A673 (cell line): Measurements from ENCODE around the gene SHISA7. TPM values are rescaled to one million over a fixed set of nuclear protein-coding genes. Genes with fewer than 3 reads are reported as not detected.
A peak's percentile ranks its signal among the peaks of the same experiment; 100 is the strongest.
"Not testable (repeated sequence)": the region's sequence is repeated elsewhere in the genome, so short reads cannot be mapped to it uniquely, and the experiment has no call there.

Experiments
- BruUV-seq: library from RNA; stranded (reverse); fragments of 400-500 nt; replicated peaks from 2 replicates; lab custom pipeline; 2021; lab: Mats Ljungman, UMichigan
- CTCF ChIA-PET: fragments of 300-600 bp; sonication (Branson Sonifier 250); formaldehyde crosslinking; loops from one replicate; lab custom pipeline; 2022; ENCODE audit warnings: antibody characterized with exemption; lab: Charles Lee
- POLR2A ChIA-PET: fragments of 300-600 bp; sonication (Branson Sonifier 250); formaldehyde crosslinking; loops from one replicate; lab custom pipeline; 2022; ENCODE audit warnings: antibody characterized with exemption; ENCODE audit not compliant: low non-redundant PET; lab: Charles Lee
- DNase-seq: peaks from one replicate; pipeline ENCODE4 v3.0.0-alpha.2; 2015; ENCODE audit warnings: low spot score
- H3K27ac ChIP-seq: fragments of 200-600 bp; sonication (generic); 2 replicates; pipeline ENCODE4 v1.5.1; 2016; ENCODE audit warnings: mixed run types, low read depth, mild to moderate bottlenecking, mixed read lengths, antibody characterized with exemption, low read length; ENCODE audit not compliant: poor library complexity, severe bottlenecking
- H3K27me3 ChIP-seq: fragments of 200-600 bp; sonication (generic); replicated peaks from 2 replicates; pipeline ENCODE4 v1.6.1; 2017; ENCODE audit warnings: mixed run types, low read depth, mild to moderate bottlenecking, mixed read lengths, antibody characterized with exemption, low read length; ENCODE audit not compliant: insufficient read depth, poor library complexity
- H3K36me3 ChIP-seq: fragments of 200-600 bp; sonication (generic); 2 replicates; pipeline ENCODE4 v1.6.1; 2016; ENCODE audit warnings: mixed run types, mild to moderate bottlenecking, mixed read lengths, antibody characterized with exemption, low read length; ENCODE audit not compliant: insufficient read depth, poor library complexity, severe bottlenecking
- H3K4me1 ChIP-seq: fragments of 200-600 bp; sonication (generic); 2 replicates; pipeline ENCODE4 v1.6.1; 2017; ENCODE audit warnings: mixed run types, mild to moderate bottlenecking, mixed read lengths, antibody characterized with exemption, low read length; ENCODE audit not compliant: insufficient read depth, poor library complexity, severe bottlenecking
- H3K4me3 ChIP-seq: fragments of 200-600 bp; sonication (generic); 2 replicates; pipeline ENCODE4 v1.5.1; 2016; ENCODE audit warnings: low read depth, mixed run types, mild to moderate bottlenecking, mixed read lengths, low read length; ENCODE audit not compliant: poor library complexity, severe bottlenecking
- H3K9me3 ChIP-seq: fragments of 200-600 bp; sonication (generic); 2 replicates; pipeline ENCODE4 v1.6.1; 2016; ENCODE audit warnings: mixed run types, low read depth, mild to moderate bottlenecking, mixed read lengths, antibody characterized with exemption, low read length; ENCODE audit not compliant: poor library complexity, severe bottlenecking
- EZH2 ChIP-seq: fragments of 200-600 bp; sonication (generic); IDR thresholded peaks from 2 replicates; pipeline ENCODE4 v1.6.1; 2017; ENCODE audit warnings: borderline replicate concordance, low read depth, mild to moderate bottlenecking, mixed read lengths, antibody characterized with exemption, low read length; ENCODE audit not compliant: poor library complexity, severe bottlenecking
- intact Hi-C: fragments of 100-400 bp; cut with micrococcal nuclease; formaldehyde crosslinking; loops from one replicate; pipeline ENCODE4 v1.10.0; 2022; ENCODE audit not compliant: unreplicated experiment
- total RNA-seq: library from RNA; stranded (reverse); gene quantifications from 2 replicates; pipeline ENCODE4 v1.2.3, GENCODE V29; 2021
- TF ChIP-seq, protein P1 (sequence below): fragments of 300-800, 200-600 bp; sonication (generic); conservative IDR thresholded peaks from 2 replicates; pipeline ENCODE4 v1.5.1; 2017; ENCODE audit warnings: low read depth, mild to moderate bottlenecking, antibody characterized with exemption, low read length, moderate library complexity, mixed read lengths

SHISA7 gene
- total RNA-seq, 1 experiment from 2014 or later = 0.21 TPM

DNA sequence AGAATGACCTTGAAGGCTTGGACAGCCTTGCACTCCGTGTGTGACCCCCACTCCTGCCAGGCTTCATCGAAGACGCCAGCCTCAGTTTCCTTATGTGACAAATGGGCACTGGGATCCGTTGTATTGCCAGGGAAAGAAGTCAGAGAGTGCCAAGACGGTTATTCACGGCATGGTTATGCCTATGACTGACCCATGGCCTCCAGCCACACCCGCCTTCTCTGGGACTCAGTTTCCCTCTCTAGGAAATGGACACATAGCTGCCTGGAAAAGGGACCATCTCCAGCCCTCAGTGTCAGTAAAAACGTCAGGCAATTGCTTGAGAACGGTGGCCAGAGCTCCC, 34.6 kb downstream of the SHISA7 start:
- TF ChIP-seq, protein P1, sequence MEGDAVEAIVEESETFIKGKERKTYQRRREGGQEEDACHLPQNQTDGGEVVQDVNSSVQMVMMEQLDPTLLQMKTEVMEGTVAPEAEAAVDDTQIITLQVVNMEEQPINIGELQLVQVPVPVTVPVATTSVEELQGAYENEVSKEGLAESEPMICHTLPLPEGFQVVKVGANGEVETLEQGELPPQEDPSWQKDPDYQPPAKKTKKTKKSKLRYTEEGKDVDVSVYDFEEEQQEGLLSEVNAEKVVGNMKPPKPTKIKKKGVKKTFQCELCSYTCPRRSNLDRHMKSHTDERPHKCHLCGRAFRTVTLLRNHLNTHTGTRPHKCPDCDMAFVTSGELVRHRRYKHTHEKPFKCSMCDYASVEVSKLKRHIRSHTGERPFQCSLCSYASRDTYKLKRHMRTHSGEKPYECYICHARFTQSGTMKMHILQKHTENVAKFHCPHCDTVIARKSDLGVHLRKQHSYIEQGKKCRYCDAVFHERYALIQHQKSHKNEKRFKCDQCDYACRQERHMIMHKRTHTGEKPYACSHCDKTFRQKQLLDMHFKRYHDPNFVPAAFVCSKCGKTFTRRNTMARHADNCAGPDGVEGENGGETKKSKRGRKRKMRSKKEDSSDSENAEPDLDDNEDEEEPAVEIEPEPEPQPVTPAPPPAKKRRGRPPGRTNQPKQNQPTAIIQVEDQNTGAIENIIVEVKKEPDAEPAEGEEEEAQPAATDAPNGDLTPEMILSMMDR = no peak
- Histone ChIP-seq H3K9me3 (no peaks in the 10 kb centered on the region), H3K27ac (peak overlapping the region; percentile 100), H3K4me1 (peaks cover 21% of the 10 kb centered on the region), H3K36me3 (peaks cover 32% of the 10 kb centered on the region), H3K27me3 (no peaks in the 10 kb centered on the region), H3K4me3 (no peak overlapping the region)
- DNase-seq = no peak
- BruUV-seq = TSS peak; percentile 86
- ChIA-PET POLR2A (interaction anchor here (0.6 kb wide), 1 partner anchor 39 kb away, joined by 24 read pairs; no protein-coding TSS in a partner anchor), CTCF (no interaction called here)
- intact Hi-C loops = loop anchor here (5.0 kb wide), 1 partner anchor 194 kb away; the partner anchor contains the start of gene ZNF524

DNA sequence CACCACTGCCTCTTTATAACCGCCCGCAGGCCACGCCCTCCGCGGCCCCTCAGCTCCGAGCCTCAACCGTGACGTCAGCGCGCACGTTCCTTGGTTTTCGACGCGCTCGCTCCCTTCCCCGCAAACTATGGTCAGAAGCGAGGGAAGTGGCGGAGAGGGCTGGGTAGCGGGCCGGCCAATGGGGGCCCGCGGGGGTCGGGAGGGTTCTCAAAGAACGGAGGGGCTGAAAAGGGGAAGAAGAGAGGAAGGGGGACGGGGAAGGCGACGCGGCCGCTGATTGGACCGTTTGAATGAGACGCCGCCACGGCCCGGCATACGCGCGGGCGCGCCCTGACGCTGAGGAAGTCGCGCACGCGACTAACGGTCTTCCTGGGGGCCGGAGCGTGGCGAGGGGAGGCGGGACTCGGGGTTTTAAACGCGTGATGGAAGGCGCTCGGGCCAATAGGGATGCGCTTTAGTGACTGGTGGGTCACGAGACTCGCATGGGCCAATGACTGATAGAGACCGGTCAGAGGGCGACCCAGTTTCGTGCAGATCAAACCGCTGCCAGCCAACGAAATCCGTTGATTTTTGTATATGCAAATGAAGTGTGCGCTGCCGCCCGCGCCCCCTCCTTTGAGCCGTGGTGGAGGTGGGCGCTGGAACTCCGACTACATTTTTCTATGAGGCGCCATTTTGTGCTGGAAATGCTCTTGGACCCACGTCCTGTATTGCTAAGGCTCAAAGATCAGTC, 35.1 kb downstream of the SHISA7 start:
- Histone ChIP-seq H3K9me3 (no peaks in the 10 kb centered on the region), H3K36me3 (peaks cover 37% of the 10 kb centered on the region), H3K4me1 (peaks cover 23% of the 10 kb centered on the region), H3K27ac (peak overlapping the region; percentile 100), H3K4me3 (peak overlapping the region; percentile 98), H3K27me3 (no peaks in the 10 kb centered on the region)
- ChIA-PET CTCF (interaction anchor here (0.5 to 0.7 kb wide), 4 partner anchors 10 to 318 kb away, joined by 3 read pairs; no protein-coding TSS in a partner anchor), POLR2A (interaction anchor here (0.6 to 0.9 kb wide), 5 partner anchors 17 to 149 kb away, joined by 3 to 24 read pairs (median 8); partner anchors contain the start of gene PPP6R1)
- no peak for TF ChIP-seq EZH2
- TF ChIP-seq, protein P1 = no peak
- intact Hi-C loops = loop anchor here (5.0 kb wide), 1 partner anchor 194 kb away; the partner anchor contains the start of gene ZNF524
- BruUV-seq = no TSS peak
- DNase-seq = peak; percentile 100

DNA sequence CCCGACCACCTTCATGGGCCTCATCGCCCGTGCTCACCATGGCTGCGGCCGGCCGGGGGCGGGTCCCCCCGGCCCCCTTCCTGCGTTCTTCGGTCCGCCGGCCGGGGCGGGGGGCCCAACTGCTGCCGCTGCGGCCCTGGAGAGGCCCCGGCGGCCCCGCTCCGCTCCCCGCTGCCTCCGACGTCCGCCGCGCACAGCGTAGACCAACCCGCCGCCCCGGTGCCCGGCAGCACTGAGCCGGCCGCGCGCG, 35.6 kb downstream of the SHISA7 start, which contains the start of gene UBE2S:
UBE2S (minus strand) TSS at position 239 of the 250 bp plus-strand sequence; CDS start at position 40, 199 bp downstream.
- intact Hi-C loops = loop anchor here (5.0 kb wide), 1 partner anchor 195 kb away; the partner anchor contains the start of gene ZNF524
- not testable (repeated sequence) for H3K9me3 ChIP-seq, BruUV-seq, DNase-seq, H3K27me3 ChIP-seq
- peak within 1 kb of the TSS; percentile 100 for H3K27ac ChIP-seq
- peaks cover 42% of the 10 kb centered on the region for H3K36me3 ChIP-seq
- ChIA-PET POLR2A (interaction anchor here (0.6 to 0.9 kb wide), 4 partner anchors 17 to 149 kb away, joined by 3 to 12 read pairs (median 6); partner anchors contain the start of gene PPP6R1), CTCF (interaction anchor here (0.6 to 0.7 kb wide), 2 partner anchors 10 to 223 kb away, joined by 3 read pairs; no protein-coding TSS in a partner anchor)
- H3K4me1 ChIP-seq = peaks cover 25% of the 10 kb centered on the region
- peak within 1 kb of the TSS; percentile 98 for H3K4me3 ChIP-seq
